ENCODE data around the gene ALPK3. TPM values are rescaled to one million over a fixed set of nuclear protein-coding genes. Genes with fewer than 3 reads are reported as not detected.

The ALPK3 gene
- total and polyA plus RNA-seq, 10 of the 15 experiments (the other 5 are each of a cell fraction or from before 2014, with no cell fraction given) = under 0.01 to 0.05 (median 0.02) TPM; not detected in 6

DNA sequence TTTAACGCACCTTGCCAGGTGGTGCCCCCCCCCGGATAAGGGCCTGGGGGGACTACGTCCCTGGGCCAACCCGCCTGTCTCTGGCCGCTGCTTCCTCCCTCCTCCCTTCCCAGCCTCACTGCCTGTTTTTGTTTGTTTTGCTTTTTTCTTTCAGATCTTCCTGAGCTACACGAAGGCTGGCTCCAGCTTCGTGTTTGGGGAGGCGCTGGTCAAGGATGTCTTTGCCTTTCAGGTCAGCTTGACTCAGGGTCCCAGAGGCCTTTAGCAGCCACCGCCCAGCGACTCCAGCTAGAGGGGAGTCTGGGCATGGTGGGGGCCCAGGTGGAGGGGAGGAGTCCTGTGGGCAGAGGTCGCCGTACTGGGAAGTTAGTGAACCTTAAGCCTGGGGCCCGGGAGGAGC is 91.4 kb downstream of the ALPK3 start:
- in situ Hi-C loops (cut with MboI) = no loop called here
- RAD21 ChIA-PET (ENCODE audit: unreplicated experiment) = no interaction called here
- TF ChIP-seq PAX5 (IDR thresholded peaks at IDR 0.05; ENCODE audit: borderline replicate concordance, low read depth, low read length) (no peak), KLF5 (IDR thresholded peaks at IDR 0.05; ENCODE audit: partially characterized antibody) (no peak), TAF1 (IDR thresholded peaks at IDR 0.05; ENCODE audit: borderline replicate concordance, low read depth, low read length) (no peak), RCOR1 (conservative IDR thresholded peaks at IDR 0.05; ENCODE audit: low read depth, low read length) (no peak), ELK1 (IDR thresholded peaks at IDR 0.05; ENCODE audit: low read depth, low read length) (no peak), RELA (IDR thresholded peaks at IDR 0.05; ENCODE audit: borderline replicate concordance, partially characterized antibody) (no peak), CEBPB (IDR thresholded peaks at IDR 0.05; ENCODE audit: borderline replicate concordance in 1 of 2, low read depth in 2 of 2, low read length in 2 of 2) (no peak), ZBTB33 (IDR thresholded peaks at IDR 0.05) (no peak), POLR2AphosphoS5 (IDR thresholded peaks at IDR 0.05; ENCODE audit: low read length) (no peak), RBBP5 (conservative IDR thresholded peaks at IDR 0.05) (no peak), CBFB (IDR thresholded peaks at IDR 0.05; ENCODE audit: low read depth) (no peak), CHD2 (IDR thresholded peaks at IDR 0.05; ENCODE audit: borderline replicate concordance, low read depth, low read length) (no peak), EED (IDR thresholded peaks at IDR 0.05; ENCODE audit: low read depth) (no peak), NR2C1 (IDR thresholded peaks at IDR 0.05) (no peak), ZNF274 (IDR thresholded peaks at IDR 0.05; ENCODE audit: insufficient read depth, insufficient read length) (no peak), FOXK2 (IDR thresholded peaks at IDR 0.05) (no peak)
- TF ChIP-seq, protein P1, sequence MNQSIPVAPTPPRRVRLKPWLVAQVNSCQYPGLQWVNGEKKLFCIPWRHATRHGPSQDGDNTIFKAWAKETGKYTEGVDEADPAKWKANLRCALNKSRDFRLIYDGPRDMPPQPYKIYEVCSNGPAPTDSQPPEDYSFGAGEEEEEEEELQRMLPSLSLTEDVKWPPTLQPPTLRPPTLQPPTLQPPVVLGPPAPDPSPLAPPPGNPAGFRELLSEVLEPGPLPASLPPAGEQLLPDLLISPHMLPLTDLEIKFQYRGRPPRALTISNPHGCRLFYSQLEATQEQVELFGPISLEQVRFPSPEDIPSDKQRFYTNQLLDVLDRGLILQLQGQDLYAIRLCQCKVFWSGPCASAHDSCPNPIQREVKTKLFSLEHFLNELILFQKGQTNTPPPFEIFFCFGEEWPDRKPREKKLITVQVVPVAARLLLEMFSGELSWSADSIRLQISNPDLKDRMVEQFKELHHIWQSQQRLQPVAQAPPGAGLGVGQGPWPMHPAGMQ (IDR thresholded peaks at IDR 0.05; ENCODE audit: borderline replicate concordance) = no peak
- TF ChIP-seq, protein P2, sequence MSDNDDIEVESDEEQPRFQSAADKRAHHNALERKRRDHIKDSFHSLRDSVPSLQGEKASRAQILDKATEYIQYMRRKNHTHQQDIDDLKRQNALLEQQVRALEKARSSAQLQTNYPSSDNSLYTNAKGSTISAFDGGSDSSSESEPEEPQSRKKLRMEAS (IDR thresholded peaks at IDR 0.05; ENCODE audit: low read depth, low read length) = no peak
- FAIRE-seq (no peak), DNase-seq (ENCODE audit: low read depth, low spot score) (no peak), ATAC-seq (no peak)
- no peaks in the 10 kb centered on the region for H3K79me2 ChIP-seq (ENCODE audit: control insufficient read depth, insufficient read depth, low read length)
- intact Hi-C loops (cut with micrococcal nuclease; ENCODE audit: unreplicated experiment) = no loop called here
- SMC1A ChIA-PET (ENCODE audit: uncharacterized antibody, unreplicated experiment) = no interaction called here
- no peaks in the 10 kb centered on the region for H3K36me3 ChIP-seq (ENCODE audit: control insufficient read depth in 2 of 2, insufficient read depth in 2 of 2, low read length in 1 of 2)
- no peak overlapping the region for H3K27ac ChIP-seq (ENCODE audit: control insufficient read depth, insufficient read depth)
- no peaks in the 10 kb centered on the region; the same call in 2 of the 3 replicates for H3K9me3 ChIP-seq (replicated peaks; ENCODE audit: control insufficient read depth, insufficient read depth, low read length)
- 51% methylated on average over 13 of the region's 13 CpGs for WGBS (ENCODE audit: insufficient coverage, insufficient replicate concordance, low lambda C conversion rate, missing lambda C conversion rate)
- H2AFZ ChIP-seq (ENCODE audit: control insufficient read depth, low read depth, low read length) = no peak overlapping the region
- H3K27me3 ChIP-seq (replicated peaks in 1 of 2; ENCODE audit: control insufficient read depth in 2 of 2, insufficient read depth in 2 of 2, low read length in 1 of 2) = no peaks in the 10 kb centered on the region
- POLR2A ChIA-PET = interaction anchor here (1.1 kb wide), 1 partner anchor 11 kb away, joined by 3 read pairs; no protein-coding TSS in a partner anchor
- CTCF ChIA-PET = interaction anchor here (0.9 to 1.2 kb wide), 2 partner anchors 30 to 79 kb away, joined by 3 read pairs; no protein-coding TSS in a partner anchor
- no peak overlapping the region for H3K9ac ChIP-seq (ENCODE audit: control insufficient read depth, insufficient read depth, low read length)
- H3K4me2 ChIP-seq (ENCODE audit: control insufficient read depth, insufficient read depth) = no peak overlapping the region
- H3K4me3 ChIP-seq = no peak overlapping the region
- H4K20me1 ChIP-seq (ENCODE audit: control insufficient read depth, insufficient read depth) = no peaks in the 10 kb centered on the region
- H3K4me1 ChIP-seq (ENCODE audit: control insufficient read depth, insufficient read depth, low read length) = no peaks in the 10 kb centered on the region; the same call in 1 of the 2 replicates
- no TSS peak for BruUV-seq (replicated peaks)

Data from GM12878 (cell line).